ENCODE data around the gene DCN.

Gene DCN

GRCh38 chr12:91133871-91134270 lies 48.7 kb downstream of the DCN start:
- DNase-seq: no peak

GRCh38 chr12:91129662-91130362 lies 52.8 kb downstream of the DCN start:
- DNase-seq: no peak

- no peak for DNase-seq
These were observed 54.9 kb downstream of the DCN start for GRCh38 chr12:91127751-91128150.

GRCh38 chr12:91127306-91127705 lies 55.3 kb downstream of the DCN start:
- no peak for DNase-seq

GRCh38 chr12:91126516-91126915 lies 56.1 kb downstream of the DCN start:
- no peak for DNase-seq

GRCh38 chr12:91123236-91123916 lies 59.2 kb downstream of the DCN start:
- no peak for DNase-seq

- DNase-seq: no peak
These were observed 61.8 kb downstream of the DCN start for GRCh38 chr12:91120781-91121180.

- no peak for DNase-seq
These were observed 63.5 kb downstream of the DCN start for GRCh38 chr12:91119089-91119488.

GRCh38 chr12:91113621-91114020 lies 69.0 kb downstream of the DCN start:
- no peak for DNase-seq

GRCh38 chr12:91111366-91112325 lies 71.0 kb downstream of the DCN start, which contains the start of gene LUM:
Gene LUM, minus strand, starts transcription at chr12:91111494. Its CDS starts 2,515 bp downstream, at chr12:91108979.
- no peak for DNase-seq

GRCh38 chr12:91110311-91110924 lies 72.2 kb downstream of the DCN start:
- DNase-seq: no peak

GRCh38 chr12:91109581-91110310 lies 72.9 kb downstream of the DCN start:
- no peak for DNase-seq

- DNase-seq: peak; percentile 40 to 67
These were observed 73.5 kb downstream of the DCN start for GRCh38 chr12:91109148-91109564.

- DNase-seq: no peak
These were observed 74.3 kb downstream of the DCN start for GRCh38 chr12:91108196-91108755.

- no peak for DNase-seq
These were observed 76.3 kb downstream of the DCN start for GRCh38 chr12:91106283-91106682.

- no peak for DNase-seq
These were observed 76.8 kb downstream of the DCN start for GRCh38 chr12:91105807-91106206.

GRCh38 chr12:91104812-91105466 lies 77.7 kb downstream of the DCN start:
- no peak for DNase-seq

GRCh38 chr12:91103624-91104023 lies 79.0 kb downstream of the DCN start:
- DNase-seq: no peak

GRCh38 chr12:91103101-91103500 lies 79.5 kb downstream of the DCN start:
- no peak for DNase-seq

- DNase-seq: no peak
These were observed 81.7 kb downstream of the DCN start for GRCh38 chr12:91100906-91101305.

- no peak for DNase-seq
These were observed 82.8 kb downstream of the DCN start for GRCh38 chr12:91099836-91100235.

Measured in inflammatory macrophage (primary cell).